DMS153 treated with DMSO at 0.1 percent for 48 hours (cell line): Measurements from ENCODE around the gene ZBTB34.

Experiments
- DNase-seq: peaks from one replicate; lab custom pipeline; 2025; ENCODE audit not compliant: unreplicated experiment; lab: John Stamatoyannopoulos, UW

ZBTB34 gene

GRCh38 chr9:126875756-126876510, 15.5 kb downstream of the ZBTB34 start:
- no peak for DNase-seq

DNA sequence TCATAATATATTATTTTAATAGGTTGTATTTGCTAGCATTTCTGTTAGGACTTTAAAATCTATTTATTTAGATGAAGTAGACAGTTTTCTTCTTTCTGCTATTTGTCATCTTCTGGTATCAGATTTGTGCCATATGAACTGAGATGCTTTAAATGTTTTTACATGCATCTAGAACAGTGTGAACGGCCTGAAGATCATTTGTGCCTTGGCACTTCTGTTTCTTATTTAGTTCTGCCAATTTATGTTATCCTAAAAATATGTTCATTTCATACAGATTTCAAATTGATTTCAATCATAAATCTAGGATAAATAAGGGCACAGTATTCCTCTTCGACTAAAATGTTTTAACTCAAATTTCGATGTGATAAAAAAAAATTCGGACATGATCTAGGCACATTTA, 16.1 kb downstream of the ZBTB34 start:
- no peak for DNase-seq

DNA sequence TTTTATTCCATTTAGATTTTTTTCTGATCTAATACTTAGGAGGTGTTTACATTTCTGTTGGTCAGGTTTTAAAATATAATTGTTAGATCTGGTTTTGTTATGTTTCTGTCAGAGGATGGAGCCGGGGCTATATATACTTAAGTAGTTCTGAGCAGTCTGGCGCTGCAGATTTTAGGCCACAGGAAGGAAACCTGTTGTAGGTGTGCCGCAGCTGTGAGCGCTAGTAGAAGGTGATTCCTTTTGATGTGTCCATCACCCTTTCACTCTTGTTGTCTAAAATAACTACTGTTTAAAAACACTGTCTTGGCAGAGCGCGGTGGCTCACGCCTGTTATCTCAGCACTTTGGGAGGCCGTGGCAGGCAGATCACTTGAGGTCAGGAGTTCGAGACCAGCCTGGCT, 17.0 kb downstream of the ZBTB34 start:
- DNase-seq, result no peak

DNA sequence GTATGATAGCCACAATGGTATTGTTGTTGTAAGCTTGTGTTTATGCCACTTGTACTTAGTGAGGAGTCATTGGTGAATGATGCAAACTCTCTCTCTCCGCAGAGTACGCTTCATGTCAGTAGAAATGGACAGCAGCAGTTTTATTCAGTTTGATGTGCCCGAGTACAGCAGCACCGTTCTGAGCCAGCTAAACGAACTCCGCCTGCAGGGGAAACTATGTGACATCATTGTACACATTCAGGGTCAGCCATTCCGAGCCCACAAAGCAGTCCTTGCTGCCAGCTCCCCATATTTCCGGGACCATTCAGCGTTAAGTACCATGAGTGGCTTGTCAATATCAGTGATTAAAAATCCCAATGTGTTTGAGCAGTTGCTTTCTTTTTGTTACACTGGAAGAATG, 18.8 kb downstream of the ZBTB34 start:
- DNase-seq, result no peak

- DNase-seq, result no peak
These were observed 19.9 kb downstream of the ZBTB34 start for GRCh38 chr9:126880226-126880946.

GRCh38 chr9:126880947-126881332, 20.5 kb downstream of the ZBTB34 start:
- DNase-seq, result no peak

GRCh38 chr9:126882746-126883145, 22.3 kb downstream of the ZBTB34 start:
- DNase-seq, result no peak

GRCh38 chr9:126883636-126884035, 23.2 kb downstream of the ZBTB34 start:
- DNase-seq, result no peak

- no peak for DNase-seq
These were observed 24.7 kb downstream of the ZBTB34 start for GRCh38 chr9:126885131-126885641.

DNA sequence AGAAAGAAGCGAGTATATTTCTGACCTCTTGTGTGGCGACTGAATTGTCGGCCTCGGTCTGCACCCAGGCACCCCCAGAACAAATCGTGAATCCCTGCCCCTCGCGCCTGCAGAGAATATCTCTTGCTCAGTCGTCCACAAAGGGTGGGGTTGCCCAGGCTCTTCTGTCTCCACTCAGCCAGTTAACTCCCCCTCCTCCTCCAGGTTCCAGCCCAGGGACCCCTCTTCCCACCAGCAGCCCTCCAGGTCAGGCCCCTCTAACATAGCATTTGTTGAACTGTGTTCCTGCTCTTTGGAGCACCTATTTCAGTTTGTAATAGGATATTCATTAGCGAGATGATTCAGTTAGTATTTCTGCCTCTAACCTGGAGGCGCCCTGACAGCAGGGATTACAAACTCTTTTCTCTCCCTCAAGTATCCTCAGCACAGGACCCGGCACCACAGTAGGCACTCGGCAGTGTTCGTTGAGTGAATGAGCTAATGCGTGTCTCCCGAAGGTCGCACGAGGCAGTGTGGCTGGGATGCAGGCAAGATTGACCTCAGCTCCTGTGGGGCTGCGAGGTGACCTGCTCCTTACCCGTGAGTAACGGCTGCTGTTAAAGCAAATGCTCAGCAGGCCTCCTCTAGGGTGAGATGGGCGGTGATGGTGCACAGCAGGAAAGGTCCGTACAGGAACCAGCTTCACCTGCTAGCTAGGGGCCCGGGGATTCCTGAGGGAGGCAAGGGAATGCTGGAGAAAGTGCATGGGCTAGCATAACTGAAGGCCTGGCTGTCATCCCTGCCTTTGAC, 25.8 kb downstream of the ZBTB34 start:
- DNase-seq, result no peak

- no peak for DNase-seq
These were observed 26.5 kb downstream of the ZBTB34 start for GRCh38 chr9:126886897-126887296.

GRCh38 chr9:126891676-126892075, 31.2 kb downstream of the ZBTB34 start:
- no peak for DNase-seq

DNA sequence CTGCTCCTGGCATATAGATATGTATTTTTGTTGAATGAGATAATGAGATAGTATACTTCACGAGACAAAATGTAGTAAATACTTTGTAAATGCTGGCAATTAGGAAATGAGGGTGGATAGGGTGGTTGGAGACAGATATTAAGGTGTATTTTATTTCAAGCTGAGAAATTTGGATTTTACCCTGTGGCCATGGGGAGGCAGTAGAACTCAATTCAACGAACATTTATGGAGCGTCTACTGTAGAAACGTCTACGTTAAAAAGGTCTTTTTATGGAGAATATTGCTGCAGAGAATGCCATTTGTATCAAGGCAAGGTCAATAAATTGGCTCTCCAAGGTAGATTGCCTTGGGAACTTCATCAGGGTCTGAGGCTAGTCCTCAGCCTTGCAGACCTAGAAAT, 32.6 kb downstream of the ZBTB34 start:
- no peak for DNase-seq

- no peak for DNase-seq
These were observed 33.7 kb downstream of the ZBTB34 start for GRCh38 chr9:126894052-126894603.

DNA sequence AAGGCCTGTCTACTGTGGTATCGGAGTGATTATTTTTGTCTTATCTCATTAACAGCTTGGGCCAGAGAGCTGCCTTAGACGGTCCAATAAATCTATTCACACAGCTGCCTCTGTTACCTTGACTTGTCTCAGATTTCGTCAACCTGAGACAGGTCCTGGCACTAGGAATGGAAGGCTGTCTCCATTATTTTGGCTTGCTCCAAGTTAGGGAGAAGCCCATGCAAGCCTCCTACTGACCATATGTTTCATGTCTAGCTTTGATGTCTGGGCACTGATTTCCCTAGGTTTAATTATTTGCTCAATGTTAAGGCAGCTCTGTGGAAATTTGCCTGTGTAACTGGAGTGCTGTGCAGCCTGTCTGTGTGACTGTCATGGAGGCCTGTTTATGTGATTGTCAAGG, 41.8 kb downstream of the ZBTB34 start:
- DNase-seq, result no peak

GRCh38 chr9:126904586-126904985, 44.1 kb downstream of the ZBTB34 start:
- no peak for DNase-seq

DNA sequence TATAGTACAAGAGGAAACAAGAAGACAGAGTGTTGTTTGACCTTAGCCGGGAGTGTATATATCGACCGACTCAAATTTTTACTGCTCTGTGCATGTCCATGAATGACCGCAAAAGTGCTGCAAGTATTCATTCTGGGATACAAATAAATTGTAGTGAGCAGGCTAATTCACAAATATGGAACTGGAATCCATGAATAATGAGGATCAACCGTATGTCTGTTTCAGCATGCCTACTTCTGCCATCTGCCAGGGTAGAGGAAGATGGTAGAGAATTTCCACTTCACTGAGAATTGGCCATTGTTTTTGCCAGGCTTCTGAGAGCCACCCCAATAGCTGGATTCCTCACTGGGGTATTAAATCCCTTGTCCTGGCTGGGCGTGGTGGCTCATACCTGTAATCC, 45.7 kb downstream of the ZBTB34 start:
- no peak for DNase-seq

DNA sequence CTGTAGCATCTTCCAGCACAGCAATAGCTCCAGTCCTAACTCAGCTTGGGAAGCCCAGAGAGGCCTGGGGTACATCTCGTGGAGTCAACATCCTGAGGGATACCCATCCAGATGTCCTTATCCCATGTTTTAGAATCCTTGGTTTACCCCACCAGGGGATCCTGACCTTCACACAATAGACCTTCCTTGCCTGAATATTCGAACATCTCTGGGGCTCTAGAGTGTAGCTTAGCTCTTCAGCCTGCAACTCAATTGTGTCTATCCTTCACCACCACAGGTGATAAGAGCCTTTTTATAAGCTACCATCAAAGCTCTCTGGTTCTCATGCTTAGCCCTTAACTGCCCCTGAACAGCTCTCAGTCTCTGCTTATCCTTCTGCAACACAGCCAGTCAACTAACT, 46.6 kb downstream of the ZBTB34 start:
- DNase-seq, result no peak

DNA sequence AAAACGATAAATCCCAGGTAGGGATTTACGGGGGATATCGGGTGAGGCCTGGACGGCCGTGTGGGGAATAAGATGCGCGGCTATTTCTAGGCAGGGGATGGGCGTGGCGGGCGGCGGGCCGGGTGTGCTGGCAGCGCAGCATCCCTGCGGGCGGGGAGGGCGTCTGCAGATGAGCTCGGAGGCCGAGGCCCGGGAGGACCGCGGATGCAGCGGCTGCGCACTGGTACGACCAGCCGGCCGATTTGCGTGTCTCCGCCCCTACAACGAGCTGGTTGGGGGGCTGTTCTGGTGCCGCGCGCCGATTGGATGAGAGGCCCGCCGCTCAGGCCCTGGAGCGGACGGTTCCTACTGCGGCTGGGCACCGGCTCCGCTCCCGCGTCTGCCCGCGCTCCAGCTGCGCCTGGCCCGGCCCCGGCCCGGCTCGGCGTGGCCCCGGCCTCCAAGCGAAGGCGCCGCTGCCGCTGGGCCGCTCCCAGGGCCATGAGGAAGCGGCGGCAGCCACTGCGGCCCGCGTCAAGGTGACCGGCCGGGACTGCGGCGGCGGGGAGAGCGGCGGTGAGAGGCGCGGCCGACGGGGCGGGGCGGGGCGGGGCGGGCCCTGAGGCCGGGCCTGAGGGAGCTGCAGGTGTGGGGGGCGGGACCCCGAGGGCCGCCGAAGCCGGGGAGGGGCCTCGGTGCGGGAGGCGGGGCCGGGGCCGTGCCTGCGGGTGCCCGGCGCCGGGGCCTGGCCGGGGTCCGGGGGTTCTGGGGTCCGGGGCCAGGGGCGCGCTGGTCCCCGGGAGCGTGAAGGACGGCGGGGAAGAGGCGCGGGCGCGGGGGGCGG, 54.2 kb downstream of the ZBTB34 start, which contains the start of gene RALGPS1:
Gene RALGPS1 (plus strand): TSS at position 325 of the 823 bp plus-strand sequence. CDS start 47,508 bp downstream, outside the sequence.
- DNase-seq, result peak; percentile 92

DNA sequence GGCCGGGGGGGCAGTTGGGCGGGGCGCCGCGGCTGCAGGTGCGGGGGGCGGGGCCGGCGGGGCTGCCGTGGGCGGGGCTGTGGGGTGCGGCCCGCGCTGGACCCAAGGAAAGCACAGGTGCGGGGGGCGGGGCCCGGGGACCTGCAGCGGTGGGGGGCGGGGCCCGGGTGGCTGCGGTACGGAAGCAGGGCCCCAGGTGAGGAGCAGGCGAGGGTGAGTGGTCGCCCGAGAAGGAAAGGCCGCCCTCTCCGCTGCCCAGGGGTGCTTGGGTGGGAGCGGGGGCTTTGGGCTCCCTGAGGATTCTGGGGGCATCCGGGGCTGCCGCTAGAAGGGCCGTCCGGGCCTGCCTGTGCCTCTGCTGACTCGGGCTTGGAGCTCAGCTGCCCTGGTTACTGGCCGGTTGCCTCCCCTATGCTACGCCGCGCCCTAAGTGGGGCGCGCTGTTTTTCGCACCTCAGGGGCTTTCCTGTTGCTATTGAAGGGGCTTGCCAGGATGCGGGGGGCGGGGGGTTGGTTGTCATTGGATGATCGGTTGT, 54.9 kb downstream of the ZBTB34 start:
- DNase-seq, result peak; percentile 60
